Measurements from ENCODE around the gene RUNX2. TPM values are rescaled to one million over a fixed set of nuclear protein-coding genes. Genes with fewer than 3 reads are reported as not detected.

The RUNX2 gene
- total and polyA plus RNA-seq, 9 of the 15 experiments (the other 6 are each of a cell fraction or from before 2014, with no cell fraction given), result 0.29 to 1.00 (median 0.43) TPM

DNA sequence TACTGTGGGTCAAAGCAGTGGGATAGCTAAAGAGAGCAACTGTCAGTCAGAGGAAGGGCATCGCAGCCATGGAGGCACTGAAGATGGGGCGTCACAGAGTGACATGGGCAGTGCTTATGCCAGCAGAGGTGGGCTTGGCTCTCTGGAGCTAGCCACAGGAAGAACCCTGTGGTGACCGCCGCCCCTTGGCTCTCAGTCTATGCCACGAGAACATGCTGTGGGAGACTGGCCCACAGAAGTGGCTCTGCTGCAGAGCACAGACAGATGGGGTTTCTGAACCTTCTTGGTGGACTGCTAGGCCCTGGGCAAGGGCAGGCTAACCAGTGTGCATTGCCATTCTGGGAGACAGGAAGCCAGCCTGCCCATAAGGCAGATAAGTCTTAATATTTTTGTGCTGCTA, 339.6 kb downstream of the RUNX2 start:
- Histone ChIP-seq H3K79me2 (ENCODE audit: control insufficient read depth, insufficient read depth, low read length) (no peaks in the 10 kb centered on the region), H3K9me1 (ENCODE audit: control insufficient read depth, insufficient read depth, low read length) (no peaks in the 10 kb centered on the region), H3K4me1 (replicated peaks in 1 of 2; ENCODE audit: control insufficient read depth in 2 of 2, insufficient read depth in 2 of 2, low read length in 2 of 2) (peaks cover 0 to 9% of the 10 kb centered on the region in 2 experiments; a peak in 1 of 5 replicates), H4K20me1 (replicated peaks; ENCODE audit: control insufficient read depth, insufficient read depth, low read length) (no peaks in the 10 kb centered on the region), H3K9ac (ENCODE audit: insufficient read depth in 1 of 2, low read depth in 2 of 2, low read length in 2 of 2) (no peak overlapping the region), H3K27ac (ENCODE audit: extremely low read depth, low read depth, low read length) (no peak overlapping the region), H2AFZ (ENCODE audit: low read depth, low read length) (no peak overlapping the region), H3K27me3 (ENCODE audit: control insufficient read depth in 2 of 2, insufficient read depth in 2 of 2, low read length in 2 of 2) (peaks cover 26 to 49% of the 10 kb centered on the region in 2 experiments), H3K36me3 (ENCODE audit: control insufficient read depth, insufficient read depth, low read length) (no peaks in the 10 kb centered on the region), H3K4me2 (ENCODE audit: insufficient read depth, low read length) (no peak overlapping the region), H3K4me3 (no peak overlapping the region), H3K9me3 (replicated peaks; ENCODE audit: control insufficient read depth, insufficient read depth, low read depth, low read length) (no peaks in the 10 kb centered on the region)
- in situ Hi-C loops (cut with MboI) (no loop called here), intact Hi-C loops (cut with micrococcal nuclease) (no loop called here)
- ChIA-PET POLR2A (no interaction called here), CTCF (ENCODE audit: low intra/inter-chr PET ratio) (no interaction called here)
- TF ChIP-seq CBX2 (IDR thresholded peaks at IDR 0.05; ENCODE audit: insufficient read depth, low read length, poor library complexity, severe bottlenecking), result no peak
- 0% methylated on average over 5 of the region's 5 CpGs for WGBS (ENCODE audit: insufficient coverage, low coverage, missing lambda C conversion rate)
- FAIRE-seq (no peak), DNase-seq (ENCODE audit: extremely low read depth in 1 of 4, low spot score in 3 of 4) (no peak), ATAC-seq (no peak)
- BruUV-seq (replicated peaks), result no TSS peak

DNA sequence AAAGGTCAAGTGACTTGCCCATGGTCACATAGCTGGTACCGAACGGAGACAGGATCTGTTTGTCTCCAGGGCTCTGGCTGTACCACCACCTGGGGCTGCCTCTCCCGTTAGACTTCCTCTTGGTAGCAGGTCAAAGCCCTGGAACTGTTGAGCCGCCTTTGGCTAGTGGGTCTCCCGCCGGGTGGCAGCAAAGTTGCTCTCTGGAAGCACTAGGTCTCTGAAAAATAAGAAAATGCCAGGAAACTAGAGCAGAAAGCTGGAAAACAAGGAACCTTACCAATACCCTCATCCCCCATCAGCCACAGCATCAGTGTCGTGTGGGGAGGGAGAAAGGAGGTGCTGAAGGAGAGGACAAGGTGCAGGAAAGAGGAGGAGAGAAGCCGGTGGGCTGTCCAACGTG, 340.6 kb downstream of the RUNX2 start:
- in situ Hi-C loops (cut with MboI) (no loop called here), intact Hi-C loops (cut with micrococcal nuclease) (no loop called here)
- 0% methylated on average over 9 of the region's 9 CpGs for WGBS (ENCODE audit: insufficient coverage, low coverage, missing lambda C conversion rate)
- Histone ChIP-seq H3K9me1 (ENCODE audit: control insufficient read depth, insufficient read depth, low read length) (no peaks in the 10 kb centered on the region), H3K4me2 (ENCODE audit: insufficient read depth, low read length) (no peak overlapping the region), H3K27me3 (ENCODE audit: control insufficient read depth in 2 of 2, insufficient read depth in 2 of 2, low read length in 2 of 2) (peaks cover 17 to 39% of the 10 kb centered on the region in 2 experiments), H4K20me1 (replicated peaks; ENCODE audit: control insufficient read depth, insufficient read depth, low read length) (no peaks in the 10 kb centered on the region), H3K36me3 (ENCODE audit: control insufficient read depth, insufficient read depth, low read length) (no peaks in the 10 kb centered on the region), H3K9me3 (replicated peaks; ENCODE audit: control insufficient read depth, insufficient read depth, low read depth, low read length) (no peaks in the 10 kb centered on the region), H2AFZ (ENCODE audit: low read depth, low read length) (no peak overlapping the region), H3K4me3 (no peak overlapping the region), H3K27ac (ENCODE audit: extremely low read depth, low read depth, low read length) (no peak overlapping the region), H3K4me1 (replicated peaks in 1 of 2; ENCODE audit: control insufficient read depth in 2 of 2, insufficient read depth in 2 of 2, low read length in 2 of 2) (peaks cover 0 to 2% of the 10 kb centered on the region in 2 experiments; a peak in 1 of 5 replicates), H3K79me2 (ENCODE audit: control insufficient read depth, insufficient read depth, low read length) (no peaks in the 10 kb centered on the region), H3K9ac (ENCODE audit: insufficient read depth in 1 of 2, low read depth in 2 of 2, low read length in 2 of 2) (no peak overlapping the region)
- no peak for DNase-seq (ENCODE audit: extremely low read depth in 1 of 4, low spot score in 3 of 4)
- ChIA-PET CTCF (ENCODE audit: low intra/inter-chr PET ratio) (no interaction called here), POLR2A (no interaction called here)
- no peak for FAIRE-seq
- ATAC-seq, result no peak
- BruUV-seq (replicated peaks), result no TSS peak
- no peak for TF ChIP-seq SREBF1 (IDR thresholded peaks at IDR 0.05; ENCODE audit: borderline replicate concordance, low read depth, low read length)
- no peak for TF ChIP-seq MIER1 (IDR thresholded peaks at IDR 0.05; ENCODE audit: low read depth)
- TF ChIP-seq, protein P1, sequence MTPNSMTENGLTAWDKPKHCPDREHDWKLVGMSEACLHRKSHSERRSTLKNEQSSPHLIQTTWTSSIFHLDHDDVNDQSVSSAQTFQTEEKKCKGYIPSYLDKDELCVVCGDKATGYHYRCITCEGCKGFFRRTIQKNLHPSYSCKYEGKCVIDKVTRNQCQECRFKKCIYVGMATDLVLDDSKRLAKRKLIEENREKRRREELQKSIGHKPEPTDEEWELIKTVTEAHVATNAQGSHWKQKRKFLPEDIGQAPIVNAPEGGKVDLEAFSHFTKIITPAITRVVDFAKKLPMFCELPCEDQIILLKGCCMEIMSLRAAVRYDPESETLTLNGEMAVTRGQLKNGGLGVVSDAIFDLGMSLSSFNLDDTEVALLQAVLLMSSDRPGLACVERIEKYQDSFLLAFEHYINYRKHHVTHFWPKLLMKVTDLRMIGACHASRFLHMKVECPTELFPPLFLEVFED (CRISPR knock-in tag; conservative IDR thresholded peaks at IDR 0.05), result no peak
- TF ChIP-seq ILF3 (IDR thresholded peaks at IDR 0.05; ENCODE audit: borderline replicate concordance), result no peak
- TF ChIP-seq SRSF3 (IDR thresholded peaks at IDR 0.05; ENCODE audit: insufficient read depth, low read length), result no peak
- no peak for TF ChIP-seq POLR2B (IDR thresholded peaks at IDR 0.05; ENCODE audit: low read depth, partially characterized antibody)
- no peak for TF ChIP-seq EGR1 (conservative IDR thresholded peaks at IDR 0.05)
- no peak for TF ChIP-seq TSC22D4 (tag; IDR thresholded peaks at IDR 0.05)
- TF ChIP-seq IFI16 (CRISPR knock-in tag; IDR thresholded peaks at IDR 0.05), result no peak
- no peak for TF ChIP-seq JUNB (CRISPR knock-in tag; conservative IDR thresholded peaks at IDR 0.05)
- no peak for TF ChIP-seq KDM1A (IDR thresholded peaks at IDR 0.05)
- TF ChIP-seq, protein P2, sequence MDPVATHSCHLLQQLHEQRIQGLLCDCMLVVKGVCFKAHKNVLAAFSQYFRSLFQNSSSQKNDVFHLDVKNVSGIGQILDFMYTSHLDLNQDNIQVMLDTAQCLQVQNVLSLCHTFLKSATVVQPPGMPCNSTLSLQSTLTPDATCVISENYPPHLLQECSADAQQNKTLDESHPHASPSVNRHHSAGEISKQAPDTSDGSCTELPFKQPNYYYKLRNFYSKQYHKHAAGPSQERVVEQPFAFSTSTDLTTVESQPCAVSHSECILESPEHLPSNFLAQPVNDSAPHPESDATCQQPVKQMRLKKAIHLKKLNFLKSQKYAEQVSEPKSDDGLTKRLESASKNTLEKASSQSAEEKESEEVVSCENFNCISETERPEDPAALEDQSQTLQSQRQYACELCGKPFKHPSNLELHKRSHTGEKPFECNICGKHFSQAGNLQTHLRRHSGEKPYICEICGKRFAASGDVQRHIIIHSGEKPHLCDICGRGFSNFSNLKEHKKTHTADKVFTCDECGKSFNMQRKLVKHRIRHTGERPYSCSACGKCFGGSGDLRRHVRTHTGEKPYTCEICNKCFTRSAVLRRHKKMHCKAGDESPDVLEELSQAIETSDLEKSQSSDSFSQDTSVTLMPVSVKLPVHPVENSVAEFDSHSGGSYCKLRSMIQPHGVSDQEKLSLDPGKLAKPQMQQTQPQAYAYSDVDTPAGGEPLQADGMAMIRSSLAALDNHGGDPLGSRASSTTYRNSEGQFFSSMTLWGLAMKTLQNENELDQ (CRISPR knock-in tag; IDR thresholded peaks at IDR 0.05; ENCODE audit: borderline replicate concordance), result no peak
- no peak for TF ChIP-seq ZNF583 (CRISPR knock-in tag; IDR thresholded peaks at IDR 0.05)
- TF ChIP-seq HDAC6 (IDR thresholded peaks at IDR 0.05; ENCODE audit: low read depth, low read length), result no peak

Measured in K562 (cell line).